Cerebellar cortex (tissue), 1 donor: ENCODE data around the gene FADS1.

Experiments
- DNase-seq: peaks from one replicate; pipeline ENCODE4 v3.0.0-alpha.2; 2015; ENCODE audit warnings: low spot score

Gene FADS1

DNA sequence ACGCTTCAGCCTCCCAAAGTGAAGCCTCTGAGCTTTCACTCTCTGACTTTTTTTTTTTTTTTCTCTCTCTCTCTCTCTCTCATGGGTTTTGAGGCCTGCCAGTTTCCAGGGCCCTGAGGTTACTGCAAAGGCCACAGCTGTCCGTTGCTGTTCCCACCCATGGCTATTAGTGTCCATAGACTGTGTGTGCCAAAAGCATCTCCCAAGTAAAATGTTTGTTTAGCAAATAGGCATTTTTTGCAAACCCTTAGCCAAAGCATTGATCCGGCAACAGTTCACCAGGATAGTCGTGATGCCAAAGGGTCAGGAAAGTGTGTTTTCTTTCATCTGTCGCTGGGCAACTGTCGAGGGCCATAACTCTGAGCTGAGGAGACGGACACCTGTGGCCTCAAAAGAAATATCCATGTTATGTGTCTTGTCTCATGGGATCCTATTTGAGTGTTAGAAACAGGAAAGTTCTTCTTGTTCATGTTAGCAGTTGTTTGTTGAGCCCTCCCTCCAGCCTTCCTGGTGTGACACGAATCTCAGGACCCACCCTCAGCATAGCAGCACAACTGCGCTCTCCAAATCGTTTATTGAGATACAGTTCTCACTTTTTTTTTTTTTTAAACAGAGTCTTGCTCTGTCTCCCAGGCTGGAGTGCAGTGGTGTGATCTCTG lies 29.7 kb upstream of the FADS1 start:
- DNase-seq, result no peak

DNA sequence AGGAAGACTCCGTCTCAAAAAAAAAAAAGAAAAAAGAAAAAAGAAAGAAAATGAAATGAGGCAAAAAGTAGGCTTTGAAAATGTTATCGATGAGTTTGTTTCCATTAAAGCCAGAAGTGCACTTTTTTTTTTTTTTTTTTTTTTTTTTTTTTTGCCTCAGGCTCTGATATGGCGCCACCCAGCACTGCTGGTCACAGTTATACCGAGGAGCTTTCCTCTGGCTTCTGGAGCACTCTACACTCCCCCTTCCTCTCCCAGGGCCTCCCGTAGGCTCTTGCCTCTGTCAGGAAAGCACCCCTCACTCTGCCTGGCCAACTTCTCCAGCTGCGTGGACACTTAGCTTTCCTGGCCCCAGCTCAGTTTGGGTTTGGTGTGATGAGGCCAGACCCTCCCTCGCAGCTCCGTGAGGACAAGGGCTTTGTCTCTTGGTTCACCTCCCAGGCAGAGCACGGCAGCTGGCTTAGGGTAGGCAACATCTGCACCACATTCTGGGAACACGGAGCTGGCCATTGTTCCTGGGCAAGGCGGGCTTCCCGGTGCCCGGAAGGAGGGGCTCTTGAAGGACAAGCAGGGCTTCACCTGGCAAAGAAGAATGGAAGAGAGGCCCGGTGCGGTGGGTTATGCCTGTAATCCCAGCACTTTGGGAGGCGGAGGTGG lies 28.2 kb upstream of the FADS1 start:
- DNase-seq, result no peak

DNA sequence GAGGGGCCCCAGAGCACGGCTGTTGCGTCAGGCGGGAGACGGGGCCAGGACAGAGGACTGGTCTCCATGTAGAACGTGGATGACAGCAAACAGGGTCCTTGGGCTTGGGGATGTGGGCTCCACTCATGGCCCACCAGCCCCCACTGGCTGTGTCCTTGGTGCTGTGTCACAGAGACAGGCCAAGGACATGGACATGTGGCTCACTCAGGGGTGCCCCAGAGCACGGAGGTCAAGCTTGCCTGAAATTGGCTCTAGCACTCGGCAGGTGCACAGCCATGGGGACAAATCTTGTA lies 25.7 kb upstream of the FADS1 start:
- DNase-seq, result no peak

DNA sequence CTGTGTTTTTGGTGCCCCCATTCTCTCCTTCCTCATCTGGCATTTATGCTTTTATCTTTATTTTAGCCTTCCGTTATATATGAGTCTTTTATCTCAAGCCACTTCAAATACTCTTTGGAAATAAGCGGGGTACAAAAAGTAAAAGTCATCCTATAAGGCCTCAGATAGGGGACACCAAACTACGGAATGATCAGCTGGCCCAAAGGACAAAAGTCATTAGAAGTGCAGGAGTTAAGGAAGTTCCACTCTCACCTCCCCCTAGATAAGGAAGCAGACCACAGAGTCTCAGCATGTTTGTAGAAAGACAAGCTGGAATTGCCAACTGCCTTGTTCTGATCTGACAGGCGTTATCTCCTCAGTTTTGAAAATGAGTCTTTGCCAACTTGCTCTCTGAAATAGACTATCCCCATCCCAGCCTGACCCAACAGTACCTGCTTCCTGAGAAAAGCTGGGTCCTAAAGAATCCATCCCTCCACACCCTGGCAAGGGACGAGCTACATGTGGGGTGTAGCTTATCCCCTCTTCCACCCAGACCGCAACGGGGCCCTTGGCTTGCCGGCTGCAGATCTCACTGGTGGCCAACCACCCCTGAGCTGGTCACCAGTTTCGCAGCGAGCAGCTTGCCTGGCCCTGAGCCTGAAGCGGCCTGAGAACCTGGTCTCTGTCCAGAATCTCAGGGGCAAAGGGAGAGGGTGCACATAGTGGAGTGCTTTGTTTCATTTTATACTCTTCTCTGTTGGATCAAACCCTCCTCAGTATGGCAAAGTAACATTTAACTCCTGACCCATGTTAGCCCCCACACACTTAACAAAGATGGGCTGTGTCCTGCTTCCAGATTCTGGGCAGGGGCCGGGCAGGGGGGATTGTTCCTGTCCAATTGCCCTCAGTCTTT lies 25.1 kb upstream of the FADS1 start:
- peak; percentile 53 for DNase-seq

GRCh38 chr11:61840371-61840770 lies 23.6 kb upstream of the FADS1 start:
- no peak for DNase-seq

- no peak for DNase-seq
Measured at GRCh38 chr11:61839742-61840141, 22.9 kb upstream of the FADS1 start.

GRCh38 chr11:61838921-61839320 lies 22.1 kb upstream of the FADS1 start:
- DNase-seq, result no peak

DNA sequence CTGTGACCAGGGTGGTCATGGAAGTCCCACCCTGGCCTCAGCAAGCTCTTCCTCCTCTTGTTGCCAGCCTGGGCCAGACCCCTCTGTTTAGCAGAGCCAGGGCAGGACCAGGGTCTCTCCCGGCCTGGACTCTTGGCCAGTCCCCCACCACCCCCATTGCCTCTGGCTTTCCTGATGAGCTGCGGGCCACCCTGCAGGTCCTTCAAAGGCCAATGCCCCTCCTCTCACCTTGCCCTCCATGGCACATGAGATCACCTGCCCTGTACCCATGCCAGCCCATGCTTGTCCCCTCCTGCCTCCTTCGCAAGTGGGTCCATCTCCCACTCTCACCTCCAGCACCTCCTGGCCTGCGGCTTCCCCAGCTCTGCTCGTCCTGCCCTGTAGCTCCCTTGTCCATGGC lies 21.7 kb upstream of the FADS1 start:
- DNase-seq, result no peak

- DNase-seq, result no peak
Measured at GRCh38 chr11:61837411-61838005, 20.7 kb upstream of the FADS1 start.

DNA sequence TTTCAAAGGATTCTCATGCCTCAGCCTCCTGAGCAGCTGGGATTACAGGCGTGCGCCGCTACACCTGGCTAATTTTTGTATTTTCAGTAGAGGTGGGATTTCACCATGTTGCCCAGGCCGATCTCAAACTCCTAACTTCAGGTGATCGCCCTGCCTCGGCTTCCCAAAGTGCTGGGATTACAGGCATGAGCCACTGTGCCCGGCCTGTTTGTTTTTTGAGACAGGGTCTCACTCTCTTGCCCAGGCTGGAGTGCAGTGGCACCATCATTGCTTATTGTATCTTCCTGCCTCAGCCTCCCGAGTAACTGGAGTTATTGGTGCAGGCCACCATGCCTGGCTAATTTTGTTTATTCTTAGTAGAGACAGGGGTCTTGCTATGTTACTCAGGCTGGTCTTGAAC lies 19.4 kb upstream of the FADS1 start:
- DNase-seq, result no peak

DNA sequence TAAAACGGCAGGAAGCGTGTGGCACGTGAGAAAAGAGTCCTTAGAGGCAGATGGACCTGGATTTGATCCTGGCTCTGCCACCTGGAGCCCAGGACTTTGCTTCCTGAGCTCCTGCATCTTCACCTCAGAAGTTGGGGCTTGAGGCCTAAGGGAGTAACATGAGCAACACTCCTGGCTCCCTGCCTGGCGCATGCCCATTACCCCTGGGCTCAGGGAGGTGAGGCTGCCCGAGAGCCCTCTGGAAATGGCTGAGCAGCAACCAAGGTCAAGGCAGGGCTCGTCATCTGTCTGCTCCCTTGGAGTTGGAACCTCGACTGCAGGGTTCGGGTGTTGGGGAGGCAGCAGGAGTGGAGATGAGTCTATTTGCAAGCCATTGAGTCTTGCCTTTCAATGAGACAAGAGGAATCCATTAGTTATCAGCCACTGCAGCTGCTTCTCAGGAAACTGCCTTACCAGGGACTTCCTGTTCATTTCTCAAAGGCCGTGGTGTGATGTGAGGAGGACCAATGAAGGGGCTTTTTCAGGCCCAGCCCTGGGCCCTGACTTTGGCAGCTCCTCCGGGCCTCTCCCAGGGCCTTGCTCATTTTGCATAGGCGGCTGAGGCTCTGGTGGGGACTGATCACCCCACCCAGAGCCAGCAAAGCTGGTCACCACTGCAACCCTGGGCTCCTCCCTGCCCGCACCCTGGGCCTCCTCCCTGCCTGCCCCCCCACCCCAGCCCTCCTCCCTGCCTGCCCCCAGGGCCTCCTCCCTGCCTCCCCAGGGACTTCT lies 17.7 kb upstream of the FADS1 start:
- DNase-seq, result peak; percentile 39

DNA sequence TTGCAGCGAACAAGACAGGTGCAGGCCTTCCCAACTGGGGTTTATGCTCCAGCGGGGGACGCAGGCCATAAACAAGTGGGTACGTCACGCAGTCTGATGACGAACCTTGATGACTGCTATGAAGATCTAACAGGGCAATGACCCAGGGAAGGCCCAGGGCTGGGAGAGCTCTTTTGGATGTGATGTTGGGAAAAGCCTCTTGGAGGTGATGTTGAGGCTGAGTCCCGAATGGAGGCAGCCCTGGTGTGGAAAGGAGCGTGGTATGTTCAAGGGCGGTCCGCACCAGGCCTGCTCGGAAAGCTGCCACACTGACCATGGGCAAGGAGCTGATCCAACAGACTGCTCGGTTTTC lies 17.1 kb upstream of the FADS1 start:
- DNase-seq, result no peak

DNA sequence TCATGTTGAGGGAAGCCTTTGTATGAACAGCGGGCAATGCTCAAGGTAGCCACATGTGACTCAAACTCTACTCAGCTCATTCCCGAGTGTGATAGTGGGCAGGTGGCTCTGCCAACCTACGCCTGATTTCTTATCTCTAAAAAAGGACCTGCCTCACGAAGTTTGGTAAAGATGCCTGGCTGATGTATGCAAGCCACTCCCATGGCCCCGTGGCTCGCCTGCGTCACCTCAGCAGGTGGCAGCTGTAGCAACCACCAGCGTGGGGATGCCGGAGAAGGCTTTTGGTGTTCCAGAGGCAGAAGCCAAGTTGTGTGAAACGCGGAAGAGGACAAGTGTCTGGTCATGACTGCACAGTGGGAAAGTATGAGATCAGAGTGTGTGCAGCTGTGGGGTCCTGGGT lies 16.7 kb upstream of the FADS1 start:
- DNase-seq, result no peak

DNA sequence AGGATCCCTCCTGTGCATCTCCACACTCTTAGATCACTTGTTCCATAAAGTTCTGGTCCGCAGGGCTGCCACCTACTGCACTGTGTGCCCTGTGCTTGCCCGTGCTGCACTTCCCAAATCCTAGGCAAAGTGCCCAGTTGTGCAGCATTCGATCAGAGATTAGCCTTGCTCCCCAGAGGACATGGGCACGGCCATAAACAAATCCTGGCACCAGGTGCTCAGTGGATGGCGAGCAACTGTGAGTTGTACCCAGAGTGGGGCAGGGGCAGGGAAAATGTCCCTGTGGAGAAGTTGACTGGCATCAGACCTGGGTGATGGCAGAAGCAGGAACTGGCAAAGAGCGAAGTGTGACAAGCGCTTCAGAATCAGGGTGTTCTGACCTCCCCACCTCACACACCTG lies 16.0 kb upstream of the FADS1 start:
- DNase-seq, result no peak

DNA sequence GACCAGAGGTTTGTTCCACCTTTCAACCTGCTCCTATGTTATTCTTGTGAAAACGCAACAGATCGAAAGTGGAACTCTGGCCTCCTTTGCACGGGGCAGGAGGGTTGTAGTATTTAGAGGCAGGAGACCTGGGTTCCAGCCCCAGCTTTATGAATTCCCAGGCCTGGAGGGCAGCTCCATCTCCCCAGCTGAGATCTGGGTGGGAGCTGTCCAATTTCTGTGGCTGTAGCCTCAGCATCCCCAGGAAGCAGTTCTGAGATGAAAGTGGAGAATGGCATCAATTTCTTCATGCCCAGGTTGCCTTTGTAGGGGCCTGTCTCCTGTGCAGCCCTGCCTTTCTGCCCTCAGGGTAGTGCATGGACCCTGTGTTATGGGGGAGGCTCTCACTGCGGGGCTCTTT lies 15.4 kb upstream of the FADS1 start:
- DNase-seq, result no peak

DNA sequence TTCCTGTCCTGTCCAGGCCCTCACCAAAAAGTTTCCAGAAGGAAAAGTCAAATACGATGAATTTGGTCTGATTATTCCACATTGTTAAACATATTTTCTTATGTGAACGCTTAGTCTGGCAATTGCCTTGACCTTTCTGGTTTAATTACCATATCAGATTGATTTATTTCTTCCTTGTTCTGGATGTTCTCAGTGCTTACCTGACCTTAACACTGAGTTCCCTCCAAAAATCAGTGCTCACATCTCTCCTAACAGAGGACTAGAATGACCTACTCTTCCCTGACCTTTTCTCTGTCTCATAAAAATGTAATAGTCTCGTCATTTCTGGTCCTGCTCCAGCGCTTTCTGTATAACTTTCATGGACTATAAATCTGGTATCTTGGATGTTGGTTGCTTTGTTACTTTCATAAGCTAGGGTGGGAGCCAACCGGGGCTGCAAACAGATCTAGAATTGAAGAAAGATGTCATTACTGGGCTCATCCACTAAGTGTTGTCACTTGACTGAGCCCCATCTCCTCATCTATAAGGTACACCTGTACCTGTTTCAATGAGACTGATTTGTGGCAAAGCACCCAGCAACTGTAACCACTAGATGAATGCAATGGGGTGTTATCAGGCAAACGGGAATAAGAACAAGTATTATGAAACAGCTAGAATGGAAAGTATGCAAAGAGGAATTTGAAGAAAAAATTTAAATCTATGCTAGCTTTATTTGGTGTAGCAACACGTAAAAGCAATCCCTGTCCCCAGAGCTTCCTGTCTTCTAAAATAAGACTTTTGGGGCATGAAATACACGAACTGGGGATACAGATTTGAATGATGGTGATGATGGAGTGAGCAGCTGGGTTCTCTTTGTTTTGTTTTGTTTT lies 13.7 kb upstream of the FADS1 start:
- no peak for DNase-seq

- DNase-seq, result no peak
Measured at GRCh38 chr11:61829806-61830205, 13.0 kb upstream of the FADS1 start.

GRCh38 chr11:61828629-61829407 lies 12.0 kb upstream of the FADS1 start:
- peak; percentile 49 for DNase-seq

- no peak for DNase-seq
Measured at GRCh38 chr11:61828379-61828628, 11.5 kb upstream of the FADS1 start.

DNA sequence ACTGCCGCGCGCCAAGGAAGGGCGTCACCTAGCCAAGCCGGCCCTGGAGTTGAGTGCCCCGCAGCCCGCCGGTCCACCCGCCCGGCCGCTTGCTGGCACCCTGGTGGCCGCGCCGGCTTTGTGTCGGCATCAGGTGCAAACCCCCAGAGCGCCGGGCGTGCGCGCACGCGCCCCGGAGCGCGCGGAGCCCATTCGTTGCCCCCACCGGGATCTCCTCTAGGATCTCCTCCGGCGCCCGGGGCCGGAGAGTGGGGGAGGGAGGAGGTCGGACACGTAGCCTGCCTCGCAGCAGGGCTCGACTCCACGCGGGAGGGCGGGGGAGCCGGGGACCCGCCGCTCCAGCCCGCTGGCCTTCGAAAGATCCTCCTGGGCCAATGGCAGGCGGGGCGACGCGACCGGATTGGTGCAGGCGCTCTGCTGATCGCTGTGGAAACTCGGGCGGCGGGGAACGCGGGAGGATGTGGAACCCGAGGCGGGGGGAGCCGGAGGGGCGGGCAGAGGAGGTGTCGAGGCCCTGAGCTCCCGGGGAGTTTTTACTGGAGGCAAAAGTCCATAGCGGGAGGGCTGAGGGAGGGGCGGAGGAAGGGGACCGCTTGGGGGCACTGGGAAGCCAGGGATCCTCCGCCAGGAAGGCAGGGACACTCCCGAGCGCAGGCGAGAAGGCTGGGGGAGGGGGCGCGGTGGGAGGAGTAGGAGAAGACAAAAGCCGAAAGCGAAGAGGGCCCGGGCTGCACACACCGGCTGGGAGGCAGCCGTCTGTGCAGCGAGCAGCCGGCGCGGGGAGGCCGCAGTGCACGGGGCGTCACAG lies 11.0 kb upstream of the FADS1 start, which contains the start of gene FADS2:
FADS2 (plus strand) TSS at position 730 of the 808 bp plus-strand sequence. CDS start 91 bp downstream, outside the sequence.
- peak; percentile 88 for DNase-seq
